ENCODE measurements around the gene TOB1.

The TOB1 gene

GRCh38 chr17:50837980-50838954, 27.9 kb downstream of the TOB1 start:
- in situ Hi-C loops (cut with HindIII; ENCODE audit: low sequenced_read_pairs) = loop anchor here (5.0 to 10.0 kb wide), 2 partner anchors 36 to 53 kb away; no protein-coding TSS in a partner anchor
- H3K4me3 ChIP-seq (ENCODE audit: low read depth, low read length) = no peak overlapping the region
- TF ChIP-seq CTCF (IDR thresholded peaks at IDR 0.05; ENCODE audit: low read depth, low read length, missing control alignments) = no peak
- no peak for DNase-seq (ENCODE audit: low read depth)

GRCh38 chr17:50837286-50837979, 28.7 kb downstream of the TOB1 start:
- H3K4me3 ChIP-seq (ENCODE audit: low read depth, low read length) = no peak overlapping the region
- in situ Hi-C loops (cut with HindIII; ENCODE audit: low sequenced_read_pairs) = loop anchor here (5.0 to 10.0 kb wide), 2 partner anchors 35 to 53 kb away; no protein-coding TSS in a partner anchor
- DNase-seq (ENCODE audit: low read depth) = no peak
- no peak for TF ChIP-seq CTCF (IDR thresholded peaks at IDR 0.05; ENCODE audit: low read depth, low read length, missing control alignments)

DNA sequence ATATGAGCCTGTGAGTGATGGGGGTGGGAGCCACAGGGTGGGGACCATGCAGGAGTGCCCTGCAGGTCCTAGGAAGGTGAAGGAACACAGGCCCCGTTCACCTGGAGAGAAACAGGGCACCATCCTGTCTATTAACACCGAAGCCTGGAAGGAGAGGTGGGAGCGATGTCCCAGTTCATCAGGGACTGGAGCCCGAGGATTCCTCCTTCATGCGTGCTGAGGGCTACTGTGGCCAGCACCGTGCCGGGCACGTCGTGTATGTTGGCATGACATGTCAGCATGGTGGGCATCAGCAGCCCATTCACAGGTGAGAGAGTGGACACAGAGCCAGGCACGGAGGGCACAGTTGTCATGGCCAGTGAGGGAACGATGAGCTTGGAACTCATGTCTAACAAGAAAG, 29.3 kb downstream of the TOB1 start:
- no peak overlapping the region for H3K4me3 ChIP-seq (ENCODE audit: low read depth, low read length)
- TF ChIP-seq CTCF (IDR thresholded peaks at IDR 0.05; ENCODE audit: low read depth, low read length, missing control alignments) = no peak
- in situ Hi-C loops (cut with HindIII; ENCODE audit: low sequenced_read_pairs) = loop anchor here (5.0 to 10.0 kb wide), 2 partner anchors 35 to 52 kb away; no protein-coding TSS in a partner anchor
- no peak for DNase-seq (ENCODE audit: low read depth)

GRCh38 chr17:50835301-50836234, 30.6 kb downstream of the TOB1 start, which contains the start of gene WFIKKN2:
Gene WFIKKN2, plus strand, starts transcription at chr17:50835586. Its CDS starts 352 bp downstream, at chr17:50835938.
- DNase-seq (ENCODE audit: low read depth) = no peak
- no peak within 1 kb of the TSS for H3K4me3 ChIP-seq (ENCODE audit: low read depth, low read length)
- TF ChIP-seq CTCF (IDR thresholded peaks at IDR 0.05; ENCODE audit: low read depth, low read length, missing control alignments) = no peak
- in situ Hi-C loops (cut with HindIII; ENCODE audit: low sequenced_read_pairs) = loop anchor here (5.0 to 10.0 kb wide), 2 partner anchors 33 to 51 kb away; no protein-coding TSS in a partner anchor

DNA sequence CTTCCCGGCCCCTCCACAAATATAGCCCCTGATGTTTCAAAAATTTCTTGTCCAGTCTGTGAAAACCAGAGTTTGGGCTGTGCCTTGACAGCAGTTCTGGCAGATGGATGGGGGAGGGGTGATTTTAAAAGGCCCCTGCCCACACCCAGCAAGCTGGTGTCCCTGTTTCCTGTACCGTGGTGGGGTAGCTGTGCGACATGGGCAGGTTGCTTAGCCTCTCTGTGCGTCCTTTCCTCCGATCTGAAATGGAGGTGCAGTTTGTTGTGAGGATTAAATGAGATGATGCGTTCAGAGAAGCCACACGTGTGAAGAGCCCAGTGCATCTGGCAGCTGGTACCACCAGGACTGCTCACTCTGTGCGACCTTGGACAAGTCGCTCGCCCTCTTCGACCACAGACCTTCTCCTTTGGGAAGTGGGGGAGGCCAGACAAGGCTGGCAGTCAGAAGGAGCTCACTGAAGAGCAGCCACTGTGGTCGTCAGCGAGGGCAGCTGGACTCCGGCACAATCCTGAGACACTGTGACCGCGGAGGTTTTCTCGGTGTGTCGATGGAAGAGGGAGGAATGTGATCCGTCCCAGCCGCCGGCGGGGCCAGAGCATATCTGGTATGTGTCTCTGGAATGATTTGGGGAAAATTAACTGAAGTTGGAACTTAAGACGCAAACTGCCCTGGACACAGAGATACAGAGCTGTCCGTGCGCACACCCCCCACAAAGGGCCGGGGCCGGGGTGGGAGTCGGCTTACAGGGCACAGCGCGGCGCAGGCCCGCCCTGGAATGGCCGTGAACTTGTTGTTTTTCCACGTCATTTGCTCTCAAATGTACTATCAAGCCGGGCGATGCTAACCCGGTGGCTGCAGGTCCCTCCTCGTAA, 31.5 kb downstream of the TOB1 start:
- no peak for TF ChIP-seq CTCF (IDR thresholded peaks at IDR 0.05; ENCODE audit: low read depth, low read length, missing control alignments)
- no peak overlapping the region for H3K4me3 ChIP-seq (ENCODE audit: low read depth, low read length)
- in situ Hi-C loops (cut with HindIII; ENCODE audit: low sequenced_read_pairs) = loop anchor here (5.0 to 10.0 kb wide), 2 partner anchors 32 to 50 kb away; no protein-coding TSS in a partner anchor
- DNase-seq (ENCODE audit: low read depth) = no peak

All from astrocyte of the cerebellum (primary cell).